Mucosa of stomach (tissue), 1 donor: ENCODE data around the gene RASAL3.

ENCODE experiments used
- H3K27me3 ChIP-seq: one replicate; pipeline ENCODE4 v1.7.0; 2013; ENCODE audit warnings: mild to moderate bottlenecking, low read length; ENCODE audit not compliant: control insufficient read depth, insufficient read depth
- H3K36me3 ChIP-seq: one replicate; pipeline ENCODE4 v1.7.0; 2013; ENCODE audit warnings: low read length; ENCODE audit not compliant: control insufficient read depth, insufficient read depth
- H3K4me1 ChIP-seq: one replicate; pipeline ENCODE4 v1.7.0; 2013; ENCODE audit warnings: mild to moderate bottlenecking, low read length; ENCODE audit not compliant: control insufficient read depth, insufficient read depth
- H3K4me3 ChIP-seq: one replicate; pipeline ENCODE4 v1.7.0; 2013; ENCODE audit warnings: low read length
- H3K9ac ChIP-seq: one replicate; pipeline ENCODE4 v1.7.0; 2013; ENCODE audit warnings: mild to moderate bottlenecking, low read length, moderate library complexity
- H3K9me3 ChIP-seq: one replicate; pipeline ENCODE4 v1.7.0; 2013; ENCODE audit warnings: mild to moderate bottlenecking, low read length, moderate library complexity; ENCODE audit not compliant: control insufficient read depth
- donor health status: Pancreatic carcinoma.

Gene RASAL3

DNA sequence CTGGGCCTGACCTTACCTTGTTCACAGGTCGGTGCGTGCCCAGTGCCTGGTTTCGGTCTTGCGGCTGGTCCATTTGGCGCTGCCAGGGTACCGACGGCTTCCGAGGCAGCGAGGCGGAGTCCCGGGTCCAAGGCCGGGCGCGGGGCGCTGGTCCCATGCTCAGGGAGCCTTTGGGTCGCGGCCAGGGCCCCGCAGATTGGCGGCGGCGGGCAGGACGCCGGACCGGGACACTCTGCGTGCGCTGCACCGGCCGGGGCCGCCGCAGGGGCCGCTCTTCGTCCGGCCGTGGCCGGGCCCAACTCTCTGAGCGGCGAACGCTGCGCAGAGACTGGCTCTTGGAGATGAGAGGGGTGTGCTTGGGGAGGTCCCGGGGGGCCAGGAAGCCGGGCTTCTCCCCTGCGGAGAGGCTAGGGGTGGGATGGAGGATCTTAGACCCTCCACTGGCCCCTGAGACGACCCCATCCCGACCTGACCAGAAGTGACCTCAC is 11.2 kb downstream of the RASAL3 start:
- no peaks in the 10 kb centered on the region for H3K36me3 ChIP-seq
- H3K4me3 ChIP-seq: peak overlapping the region; percentile 60
- peaks cover 42% of the 10 kb centered on the region for H3K4me1 ChIP-seq
- no peaks in the 10 kb centered on the region for H3K9me3 ChIP-seq
- H3K27me3 ChIP-seq: peaks cover 49% of the 10 kb centered on the region
- peak overlapping the region; percentile 45 for H3K9ac ChIP-seq

DNA sequence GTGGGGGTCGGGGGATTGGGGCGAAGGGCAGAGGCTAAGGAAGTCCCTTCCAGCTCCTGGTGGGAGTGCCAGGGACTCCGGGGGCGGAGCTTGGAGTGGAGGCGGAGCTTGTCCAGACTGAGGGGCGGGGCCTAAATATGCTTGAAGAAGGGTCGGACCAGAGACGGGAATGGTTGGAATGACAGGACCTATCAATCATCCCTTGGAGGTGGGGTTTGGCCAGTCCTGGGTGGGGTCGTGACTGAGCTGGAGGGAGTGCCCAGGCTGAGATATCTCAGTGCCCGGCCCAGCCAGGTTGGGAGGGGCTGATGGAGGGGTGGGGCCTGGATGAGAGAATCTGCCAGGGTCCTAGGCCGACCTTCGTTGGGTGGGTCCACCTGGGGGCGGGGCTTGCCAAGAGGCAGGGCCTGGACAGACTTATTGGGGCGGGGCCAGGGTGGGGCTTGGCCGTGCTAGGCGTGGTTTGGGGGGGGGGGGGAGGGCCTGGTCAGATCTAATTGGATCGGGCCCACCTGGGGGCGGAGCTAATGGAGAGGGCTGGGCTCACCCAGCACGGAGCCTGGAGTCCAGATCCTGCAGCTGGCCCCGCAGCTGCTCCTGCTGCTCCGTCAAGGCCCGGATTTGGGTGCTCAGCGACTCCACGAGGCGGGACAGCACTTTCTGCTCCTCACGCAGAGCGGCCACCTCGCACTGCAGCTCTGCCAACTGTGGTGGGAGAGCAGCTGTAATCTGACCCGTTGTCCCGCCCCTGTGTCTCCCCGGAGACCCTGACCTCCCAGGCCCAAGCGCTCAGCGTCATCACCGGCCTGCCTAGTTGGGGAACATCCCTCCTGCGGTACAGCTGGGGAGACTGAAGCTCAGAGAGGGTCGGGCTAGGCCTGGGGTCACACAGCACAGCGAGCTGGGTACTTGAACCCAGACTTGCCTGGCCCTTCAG is 12.0 kb downstream of the RASAL3 start:
- Histone ChIP-seq H3K4me1 (peaks cover 38% of the 10 kb centered on the region), H3K9me3 (no peaks in the 10 kb centered on the region), H3K9ac (peak overlapping the region; percentile 45), H3K36me3 (no peaks in the 10 kb centered on the region), H3K4me3 (peak overlapping the region; percentile 60), H3K27me3 (peaks cover 41% of the 10 kb centered on the region)

DNA sequence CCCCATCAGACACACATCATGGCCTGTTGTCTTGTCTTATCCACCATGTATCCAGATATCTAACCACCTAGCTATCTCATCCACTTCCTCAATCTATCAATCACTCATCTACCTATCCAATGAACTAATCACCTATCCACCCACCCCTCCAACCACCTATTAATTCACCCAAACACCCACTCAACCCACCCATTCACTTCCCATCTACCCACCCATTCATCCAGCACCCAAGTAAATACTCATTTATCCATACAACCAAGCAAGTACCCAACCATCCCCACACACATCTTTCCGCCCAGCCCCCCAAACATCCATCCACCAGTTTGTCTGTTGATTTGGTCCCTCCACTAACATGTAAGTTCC is 13.8 kb downstream of the RASAL3 start:
- Histone ChIP-seq H3K9me3 (no peaks in the 10 kb centered on the region), H3K9ac (no peak overlapping the region), H3K27me3 (peaks cover 23% of the 10 kb centered on the region), H3K36me3 (no peaks in the 10 kb centered on the region), H3K4me3 (no peak overlapping the region), H3K4me1 (peaks cover 31% of the 10 kb centered on the region)

DNA sequence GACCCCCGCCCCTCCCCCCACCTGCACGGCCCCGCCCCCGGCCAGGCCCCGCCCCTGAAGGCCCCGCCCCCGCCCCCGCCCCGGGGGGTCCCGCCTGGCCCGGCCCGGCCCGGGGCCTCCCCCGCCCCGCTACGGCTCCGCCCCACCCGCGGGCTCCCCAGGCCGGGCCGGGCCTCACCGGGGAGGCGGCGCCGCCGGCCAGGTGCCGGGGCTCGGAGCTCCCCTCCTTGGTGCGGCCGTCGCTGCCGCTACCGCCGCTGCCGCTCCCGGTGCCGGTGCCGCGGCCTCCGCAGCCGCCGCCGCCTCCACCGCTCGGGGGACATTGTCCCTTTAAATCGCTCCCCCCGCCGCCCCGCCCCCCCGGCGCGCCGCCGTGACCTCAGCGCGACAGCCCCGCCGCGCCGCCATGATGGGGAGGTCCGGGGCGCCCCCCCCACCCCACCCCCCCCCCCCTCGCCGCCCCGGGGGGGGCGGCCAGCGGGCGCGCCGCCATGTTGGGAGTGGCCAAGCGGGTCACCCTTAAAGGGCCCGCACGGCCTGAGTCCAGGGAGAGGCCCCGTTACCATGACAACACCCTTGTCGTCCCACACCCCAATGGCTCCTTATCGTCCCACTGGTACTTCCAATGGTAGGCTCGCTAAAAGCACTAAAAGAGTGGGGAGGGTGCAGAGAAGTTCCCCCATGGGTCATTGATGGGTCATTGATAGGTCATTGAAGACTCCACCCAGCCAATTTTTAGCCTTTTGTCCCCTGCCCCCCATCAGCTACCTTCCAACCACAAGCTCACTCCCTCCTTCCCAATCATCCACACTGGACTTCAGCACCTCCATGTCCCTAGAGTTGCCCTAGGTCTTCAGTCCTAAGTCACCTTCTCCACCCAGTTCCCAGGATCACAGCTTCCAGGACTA is 14.5 kb downstream of the RASAL3 start, which contains the start of gene WIZ:
TSS of gene WIZ (minus strand) at position 337 of the 908 bp plus-strand sequence. CDS start 1,649 bp downstream, outside the sequence.
- Histone ChIP-seq H3K9ac (peak within 1 kb of the TSS; percentile 55), H3K4me3 (no peak within 1 kb of the TSS), H3K36me3 (no peaks in the 10 kb centered on the region), H3K9me3 (no peaks in the 10 kb centered on the region), H3K27me3 (peaks cover 16% of the 10 kb centered on the region), H3K4me1 (peaks cover 31% of the 10 kb centered on the region)

DNA sequence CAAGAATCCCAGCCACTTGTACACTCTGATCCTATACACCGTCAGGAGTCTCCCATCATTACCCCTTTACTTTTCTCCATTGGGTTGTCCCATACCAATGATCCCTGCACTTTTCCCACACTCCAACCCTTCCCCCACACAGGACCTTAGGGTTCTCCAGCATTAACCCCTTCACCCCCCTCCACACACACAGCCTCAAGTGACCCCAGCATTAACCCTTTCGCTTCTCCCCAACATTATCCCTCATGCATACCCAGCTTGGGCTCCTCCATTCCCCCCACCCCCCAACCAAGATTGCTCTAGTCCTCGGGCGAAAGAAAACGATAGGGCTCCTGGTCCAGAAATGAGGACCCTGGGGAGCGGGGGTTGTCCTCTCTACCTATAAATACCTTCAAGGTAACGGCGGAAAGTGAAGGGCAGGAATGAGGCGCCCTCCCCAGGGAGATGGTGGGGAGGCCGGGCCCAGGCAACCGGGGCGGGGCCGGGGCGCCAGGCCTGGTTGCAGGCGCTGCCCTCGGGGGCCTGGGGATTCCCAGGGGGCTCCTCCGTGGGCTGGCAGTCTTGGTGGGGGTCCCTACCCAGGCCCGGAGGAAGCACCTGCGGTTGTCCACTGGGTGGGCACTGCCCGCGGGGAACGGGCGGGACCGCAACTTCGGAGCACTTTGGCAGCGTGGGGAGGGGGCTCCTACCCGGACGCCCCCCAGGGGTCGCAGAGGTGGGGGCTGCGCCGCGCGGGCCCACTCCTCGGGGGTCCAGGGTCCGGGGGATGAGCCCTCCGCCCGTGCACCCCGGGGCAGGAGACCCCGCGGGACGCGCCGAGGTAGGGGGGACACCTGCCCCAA is 15.3 kb downstream of the RASAL3 start:
- peaks cover 29% of the 10 kb centered on the region for H3K4me1 ChIP-seq
- H3K9me3 ChIP-seq: no peaks in the 10 kb centered on the region
- peaks cover 8% of the 10 kb centered on the region for H3K27me3 ChIP-seq
- H3K9ac ChIP-seq: peak overlapping the region; percentile 55
- H3K4me3 ChIP-seq: no peak overlapping the region
- no peaks in the 10 kb centered on the region for H3K36me3 ChIP-seq

DNA sequence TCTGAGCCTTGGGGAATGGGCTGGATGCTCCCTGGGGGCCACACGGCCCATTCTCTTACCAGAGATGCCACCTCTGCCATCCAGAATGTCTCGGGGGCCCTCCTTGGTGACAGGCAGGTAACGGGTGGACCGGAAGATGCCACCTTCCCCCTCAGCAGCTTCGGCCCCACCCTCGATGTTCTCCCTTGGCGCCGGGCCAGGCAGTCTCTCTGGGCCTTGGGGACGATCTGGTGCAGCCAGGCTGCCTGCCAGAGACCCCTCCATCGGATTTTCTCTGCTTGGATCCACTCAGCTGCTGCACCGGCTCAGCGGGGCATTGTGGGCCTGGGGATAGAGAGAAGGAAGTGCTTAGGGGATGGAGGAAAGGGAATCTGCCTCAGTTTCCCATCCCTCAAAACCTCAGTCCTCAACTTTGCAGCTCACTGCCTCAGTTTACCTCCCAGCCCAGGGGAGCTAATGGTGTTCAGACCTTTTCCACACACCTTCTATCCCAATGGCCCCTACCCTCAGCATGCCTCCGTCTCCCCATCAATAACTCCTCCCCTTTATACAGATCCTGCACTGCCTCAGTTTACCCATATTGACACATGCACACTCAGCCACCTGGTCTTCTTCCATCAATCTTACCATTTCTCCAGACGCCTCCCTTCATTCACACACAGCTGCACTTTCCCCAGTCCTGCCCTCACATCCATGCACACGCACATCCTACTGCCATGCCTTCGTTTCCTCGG is 16.1 kb downstream of the RASAL3 start:
- Histone ChIP-seq H3K36me3 (no peaks in the 10 kb centered on the region), H3K9me3 (no peaks in the 10 kb centered on the region), H3K4me1 (peaks cover 23% of the 10 kb centered on the region), H3K9ac (no peak overlapping the region), H3K4me3 (no peak overlapping the region), H3K27me3 (peaks cover under 1% of the 10 kb centered on the region)

DNA sequence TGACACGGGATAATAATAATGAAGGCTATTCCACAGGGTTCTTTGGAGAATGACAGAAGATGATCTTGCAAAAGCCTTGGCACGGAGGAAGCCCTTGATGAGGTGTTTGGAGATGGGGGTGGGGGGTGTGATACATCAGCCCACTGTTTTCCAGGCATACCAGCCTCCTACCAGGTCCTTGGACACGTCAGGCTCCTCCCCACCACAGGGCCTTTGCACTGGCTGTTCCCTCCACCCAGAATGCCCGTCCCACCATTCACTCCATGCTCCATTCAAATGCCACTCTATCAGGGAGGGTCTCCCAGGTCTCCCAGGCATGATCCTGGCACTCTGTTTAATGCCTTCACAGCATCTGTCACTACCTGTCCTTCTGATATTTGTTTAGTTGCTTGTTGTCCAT is 17.3 kb downstream of the RASAL3 start:
- Histone ChIP-seq H3K4me3 (no peak overlapping the region), H3K9me3 (no peaks in the 10 kb centered on the region), H3K4me1 (peaks cover 14% of the 10 kb centered on the region)

DNA sequence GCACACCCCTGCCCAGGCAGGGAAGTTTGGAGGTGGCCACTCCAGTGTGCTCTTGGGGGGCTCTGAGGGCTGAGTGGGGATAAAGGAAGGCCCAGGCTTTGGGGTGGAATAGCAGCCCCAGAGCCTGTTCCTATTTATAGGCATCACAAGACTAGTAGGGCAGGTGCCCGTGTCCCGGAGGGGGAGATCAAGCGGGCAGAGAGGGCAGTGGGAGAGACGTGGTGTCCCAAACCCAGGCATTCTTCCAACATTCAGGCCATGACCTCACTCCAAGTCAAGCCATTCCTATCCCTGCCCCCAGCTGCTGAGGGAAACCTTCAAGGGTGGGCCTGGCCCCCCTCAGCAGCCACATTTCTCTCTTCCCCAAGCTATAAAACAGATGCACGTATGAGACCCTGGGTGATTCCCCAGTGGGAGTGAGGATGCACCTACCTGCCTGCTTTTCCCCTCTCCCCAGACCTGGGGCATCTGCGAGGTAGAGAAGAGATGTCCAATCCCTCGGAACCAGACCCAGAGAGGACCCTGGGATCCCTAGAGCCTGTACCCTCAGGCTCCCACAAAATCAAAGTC is 18.5 kb downstream of the RASAL3 start:
- Histone ChIP-seq H3K4me3 (no peak overlapping the region), H3K4me1 (peaks cover 9% of the 10 kb centered on the region), H3K36me3 (no peaks in the 10 kb centered on the region), H3K9me3 (no peaks in the 10 kb centered on the region), H3K27me3 (no peaks in the 10 kb centered on the region), H3K9ac (no peak overlapping the region)

More for the DNA sequence above, 17.3 kb downstream of the RASAL3 start:
- Histone ChIP-seq H3K9ac (no peak overlapping the region), H3K36me3 (no peaks in the 10 kb centered on the region), H3K27me3 (no peaks in the 10 kb centered on the region)

DNA sequence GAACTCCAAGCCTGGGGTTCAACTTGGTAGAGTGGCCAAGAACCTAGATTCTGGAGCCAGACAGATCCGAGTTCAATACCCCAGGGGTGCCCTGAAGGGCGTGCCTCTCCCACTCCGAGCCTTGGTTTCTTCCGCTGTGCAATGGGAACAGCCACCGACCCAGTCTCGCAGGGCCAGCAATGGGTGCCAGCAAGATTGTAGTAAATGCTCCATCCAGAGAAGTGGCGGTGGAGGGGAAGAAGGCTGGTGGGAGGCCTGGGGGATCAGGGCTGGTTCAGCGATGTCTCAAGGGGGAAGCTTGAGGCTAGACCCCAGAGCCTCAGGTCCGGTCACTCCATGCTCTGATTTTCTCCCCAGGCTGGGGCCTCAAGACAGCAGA is 19.1 kb downstream of the RASAL3 start:
- peaks cover 9% of the 10 kb centered on the region for H3K4me1 ChIP-seq
- no peaks in the 10 kb centered on the region for H3K36me3 ChIP-seq
- H3K27me3 ChIP-seq: no peaks in the 10 kb centered on the region
- H3K9ac ChIP-seq: no peak overlapping the region
- H3K4me3 ChIP-seq: no peak overlapping the region
- H3K9me3 ChIP-seq: no peaks in the 10 kb centered on the region

DNA sequence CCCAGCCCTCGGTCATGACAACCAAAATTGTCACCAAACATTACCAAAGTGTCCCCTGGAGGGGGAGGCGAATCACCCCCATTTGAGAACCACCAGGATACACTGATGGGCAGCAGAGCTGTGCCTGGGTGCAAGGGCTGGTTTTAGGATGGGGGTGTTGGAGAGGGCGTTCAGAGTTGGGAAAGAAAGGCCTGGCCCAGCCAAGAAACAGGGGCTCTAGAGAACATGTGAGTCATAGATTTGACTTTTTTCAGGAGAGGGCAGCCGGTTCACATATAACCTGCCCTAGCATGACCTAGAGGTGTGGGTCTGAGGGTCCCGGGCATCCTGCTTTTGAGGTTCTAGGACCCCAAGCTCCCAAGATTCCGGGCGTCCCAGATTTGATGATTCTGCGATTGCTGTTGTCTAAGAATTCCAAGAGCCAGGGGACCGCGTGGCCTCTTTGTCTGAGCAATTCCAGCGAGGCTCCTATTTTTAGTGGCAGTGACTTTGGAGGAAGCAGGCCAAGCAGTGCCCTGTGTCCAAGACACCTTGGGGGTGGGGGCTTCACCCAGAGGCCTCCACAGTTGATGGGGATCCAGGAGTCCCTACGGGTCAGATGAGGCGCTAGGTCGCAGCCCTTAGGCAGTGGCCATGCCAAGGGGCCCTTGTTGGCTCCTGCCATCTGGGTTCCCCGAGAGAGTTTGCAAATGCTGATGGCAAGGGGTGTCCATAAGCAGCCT is 19.7 kb downstream of the RASAL3 start:
- no peaks in the 10 kb centered on the region for H3K36me3 ChIP-seq
- H3K9ac ChIP-seq: no peak overlapping the region
- H3K4me1 ChIP-seq: peaks cover 9% of the 10 kb centered on the region
- no peak overlapping the region for H3K4me3 ChIP-seq
- no peaks in the 10 kb centered on the region for H3K9me3 ChIP-seq
- no peaks in the 10 kb centered on the region for H3K27me3 ChIP-seq
